Islet precursor cell (in vitro differentiated cells): ENCODE data around the gene STEEP1.

Experiments used
- DNase-seq: peaks from one replicate; pipeline ENCODE4 v3.0.0-alpha.2; 2018

STEEP1 gene

GRCh38 chrX:119565107-119565663, at the start of gene STEEP1:
Gene STEEP1 (minus strand): TSS chrX:119565409. CDS start chrX:119565355, 54 bp downstream.
- DNase-seq = peak; percentile 91

GRCh38 chrX:119614776-119615175, 49.6 kb upstream of the STEEP1 start:
- DNase-seq = no peak

GRCh38 chrX:119607018-119607389, 41.8 kb upstream of the STEEP1 start:
- DNase-seq = no peak

GRCh38 chrX:119606280-119607017, 41.2 kb upstream of the STEEP1 start, which contains the start of gene NKRF:
Gene NKRF (minus strand): TSS chrX:119606424.
- peak; percentile 91 for DNase-seq

- peak; percentile 59 for DNase-seq
These were observed 40.5 kb upstream of the STEEP1 start for GRCh38 chrX:119605464-119606279.

- no peak for DNase-seq
These were observed 39.7 kb upstream of the STEEP1 start for GRCh38 chrX:119604766-119605463.

GRCh38 chrX:119602701-119603255, 37.6 kb upstream of the STEEP1 start:
- no peak for DNase-seq

- no peak for DNase-seq
These were observed 24.6 kb upstream of the STEEP1 start for GRCh38 chrX:119589810-119590209.

- DNase-seq = no peak
These were observed 18.3 kb upstream of the STEEP1 start for GRCh38 chrX:119583431-119584059.

- DNase-seq = no peak
These were observed 14.2 kb upstream of the STEEP1 start for GRCh38 chrX:119579414-119579813.

GRCh38 chrX:119574394-119575266, 9.4 kb upstream of the STEEP1 start, which contains the start of gene UBE2A:
Gene UBE2A (plus strand): TSS chrX:119574563. CDS start chrX:119574712, 149 bp downstream.
- DNase-seq = peak; percentile 93

- DNase-seq = peak; percentile 55
These were observed 8.7 kb upstream of the STEEP1 start for GRCh38 chrX:119573840-119574393.

- no peak for DNase-seq
These were observed 8.0 kb upstream of the STEEP1 start for GRCh38 chrX:119573222-119573621.

GRCh38 chrX:119570351-119570835, 5.2 kb upstream of the STEEP1 start:
- no peak for DNase-seq

GRCh38 chrX:119552508-119552907, 12.7 kb downstream of the STEEP1 start:
- DNase-seq = no peak

- no peak for DNase-seq
These were observed 15.7 kb downstream of the STEEP1 start for GRCh38 chrX:119549327-119550016.

- peak; percentile 63 for DNase-seq
These were observed 24.0 kb downstream of the STEEP1 start for GRCh38 chrX:119541188-119541587.

- DNase-seq = peak; percentile 53
These were observed 25.3 kb downstream of the STEEP1 start for GRCh38 chrX:119539872-119540271.

- DNase-seq = no peak
These were observed 27.7 kb downstream of the STEEP1 start for GRCh38 chrX:119537487-119537886.
